Heart left ventricle (tissue), 13 donors: ENCODE measurements around the gene KCNA2.

Experiments
- POLR2A ChIP-seq, 2 donors: fragments of 450-650 bp; IDR thresholded peaks; one replicate each; pipeline ENCODE4 v1.6.1; 2017; ENCODE audit warnings: antibody characterized with exemption in 2 of 2, mild to moderate bottlenecking in 2 of 2, moderate library complexity in 2 of 2
- TF ChIP-seq, protein P1 (sequence below), 12 donors: fragments of 200-600 bp; sonication (generic) in 4 of 12; IDR thresholded peaks; one replicate each; pipeline versions ENCODE4 v1.5.0 to v1.8.0; 2018 to 2022; ENCODE audit warnings: antibody characterized with exemption in 12 of 12, mild to moderate bottlenecking in 5 of 12
- donor health status: ischemic (EF 13 %, LVEDD 7.1; RV severe dilation, severe dysfunction).
- donor health status: DM: no; HTN: yes; CAD: no.
- donor health status: DM: no; HTN: no; CAD: no.
- donor health status: ischemic (EF 25% LVEDD 6.9; RV normal size, moderate dysfunction).
- donor health status: ischemic (EF 25% LVEDD 5.7; RV mildly dilated, moderate dysfunction).
- donor health status: ischemic (EF 35%, LVEDD 5.7; RV mildly dilated, moderate dysfunction).
- donor health status: nonischemic (EF 11% LVEDD 7.7; RV severe dilation, severe dysfunction).
- donor health status: DM: yes; HTN: yes; CAD: no.
- donor health status: PGD.
- donor health status: ischemic (EF 29% LVEDD 5.4; RV normal size, mild dysfunction).
- donor health status: nonischemic (EF 23%, LVEDD 6.1; RV moderate dilation, normal function).

- TF ChIP-seq, protein P1, sequence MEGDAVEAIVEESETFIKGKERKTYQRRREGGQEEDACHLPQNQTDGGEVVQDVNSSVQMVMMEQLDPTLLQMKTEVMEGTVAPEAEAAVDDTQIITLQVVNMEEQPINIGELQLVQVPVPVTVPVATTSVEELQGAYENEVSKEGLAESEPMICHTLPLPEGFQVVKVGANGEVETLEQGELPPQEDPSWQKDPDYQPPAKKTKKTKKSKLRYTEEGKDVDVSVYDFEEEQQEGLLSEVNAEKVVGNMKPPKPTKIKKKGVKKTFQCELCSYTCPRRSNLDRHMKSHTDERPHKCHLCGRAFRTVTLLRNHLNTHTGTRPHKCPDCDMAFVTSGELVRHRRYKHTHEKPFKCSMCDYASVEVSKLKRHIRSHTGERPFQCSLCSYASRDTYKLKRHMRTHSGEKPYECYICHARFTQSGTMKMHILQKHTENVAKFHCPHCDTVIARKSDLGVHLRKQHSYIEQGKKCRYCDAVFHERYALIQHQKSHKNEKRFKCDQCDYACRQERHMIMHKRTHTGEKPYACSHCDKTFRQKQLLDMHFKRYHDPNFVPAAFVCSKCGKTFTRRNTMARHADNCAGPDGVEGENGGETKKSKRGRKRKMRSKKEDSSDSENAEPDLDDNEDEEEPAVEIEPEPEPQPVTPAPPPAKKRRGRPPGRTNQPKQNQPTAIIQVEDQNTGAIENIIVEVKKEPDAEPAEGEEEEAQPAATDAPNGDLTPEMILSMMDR (IDR thresholded peaks at IDR 0.05), result no peak
- no peak for TF ChIP-seq POLR2A (IDR thresholded peaks at IDR 0.05)
Observed at GRCh38 chr1:110547017-110547416, 59.1 kb downstream of the KCNA2 start.
